Measurements from ENCODE around the gene UHRF2.
"Not testable (repeated sequence)": the region's sequence is repeated elsewhere in the genome, so short reads cannot be mapped to it uniquely, and the experiment has no call there.

UHRF2 gene

DNA sequence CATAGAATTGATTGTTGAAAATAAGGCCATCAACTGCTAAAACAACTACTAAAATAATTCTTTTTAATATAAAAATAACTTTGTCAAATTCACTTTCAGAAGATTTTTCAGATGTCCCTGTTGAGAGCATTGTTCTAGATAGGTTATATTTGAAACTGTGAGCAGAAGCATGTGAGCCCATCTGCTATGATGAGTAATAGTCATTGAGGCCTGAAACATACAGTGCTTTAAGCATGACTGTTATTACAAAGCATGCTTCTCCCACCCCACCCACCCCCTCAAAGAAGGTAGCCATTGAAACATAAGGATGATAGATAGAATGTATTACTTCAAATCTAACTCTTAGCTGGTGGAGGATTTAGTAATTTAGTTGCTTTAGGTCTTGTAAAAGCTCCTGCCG lies 86.0 kb downstream of the UHRF2 start:
- DNase-seq = peak in 1 of 2 donors; percentile 27

DNA sequence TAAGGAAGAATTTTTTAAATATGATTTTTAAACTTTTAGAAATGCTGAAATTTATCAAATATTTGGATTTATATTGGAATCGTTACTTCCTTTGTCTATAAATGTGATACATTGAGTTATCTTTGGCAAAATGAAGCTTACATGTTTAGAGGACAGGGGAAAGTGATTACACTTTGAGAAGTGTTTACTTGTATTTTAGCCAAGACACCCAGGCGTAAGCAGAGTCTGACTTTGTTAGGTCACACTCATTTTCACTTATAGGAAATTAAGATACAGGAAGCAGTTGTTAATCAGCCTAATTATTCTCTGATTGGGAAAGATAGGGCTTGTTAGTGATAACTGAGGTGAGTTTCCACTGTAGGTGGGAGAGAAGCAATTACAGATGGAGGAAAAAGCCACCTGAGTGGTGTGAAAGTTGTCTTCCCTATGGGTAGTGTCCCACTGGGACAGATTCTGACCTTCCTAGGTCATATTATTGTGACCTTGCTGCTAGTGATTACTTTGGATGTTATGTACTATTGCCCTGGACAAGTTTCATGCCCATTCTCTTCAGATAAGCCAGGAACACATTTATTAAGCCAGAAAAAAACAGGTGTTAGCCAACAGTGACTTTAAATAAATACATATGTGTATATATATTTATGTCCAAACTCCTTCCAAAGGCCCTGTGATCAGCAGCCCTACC lies 88.7 kb downstream of the UHRF2 start:
- DNase-seq = no peak

DNA sequence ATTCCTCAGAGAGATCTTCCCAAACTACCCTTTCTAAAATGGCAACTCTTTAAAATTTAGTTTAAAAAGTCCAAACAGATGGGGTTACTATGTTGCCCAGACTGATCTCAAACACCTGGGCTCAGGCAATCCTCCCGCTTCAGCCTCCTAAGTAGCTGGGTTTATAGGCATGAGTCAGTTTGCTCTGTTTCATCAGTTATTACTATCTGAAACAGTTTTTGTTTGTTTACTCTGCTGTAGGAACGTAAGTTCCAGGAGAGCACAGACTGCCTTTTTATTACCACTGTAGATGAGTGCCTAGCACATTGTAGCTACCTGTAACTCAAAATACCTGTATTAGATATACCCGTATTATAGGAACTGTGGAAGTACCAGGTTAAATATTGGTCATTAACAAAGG lies 89.4 kb downstream of the UHRF2 start:
- no peak for DNase-seq

DNA sequence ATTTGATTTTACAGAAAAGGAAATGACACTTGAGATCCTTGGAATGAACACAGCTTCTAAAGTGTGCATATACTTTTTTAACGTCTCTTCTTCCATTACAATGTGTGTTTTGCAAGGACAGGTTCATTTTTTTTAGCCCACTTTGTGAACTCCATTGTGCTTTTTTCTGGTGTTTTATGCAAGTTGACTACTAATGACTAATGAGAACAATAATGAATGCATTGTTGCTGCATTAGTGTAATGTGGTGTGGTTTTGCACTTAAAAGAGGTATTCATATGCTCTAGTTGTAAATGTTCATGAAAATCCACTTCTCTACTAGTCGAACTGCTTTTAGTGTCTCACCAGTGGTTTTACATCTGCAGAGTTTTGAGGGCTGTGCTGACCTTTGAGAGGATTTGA lies 93.6 kb downstream of the UHRF2 start:
- no peak for DNase-seq

DNA sequence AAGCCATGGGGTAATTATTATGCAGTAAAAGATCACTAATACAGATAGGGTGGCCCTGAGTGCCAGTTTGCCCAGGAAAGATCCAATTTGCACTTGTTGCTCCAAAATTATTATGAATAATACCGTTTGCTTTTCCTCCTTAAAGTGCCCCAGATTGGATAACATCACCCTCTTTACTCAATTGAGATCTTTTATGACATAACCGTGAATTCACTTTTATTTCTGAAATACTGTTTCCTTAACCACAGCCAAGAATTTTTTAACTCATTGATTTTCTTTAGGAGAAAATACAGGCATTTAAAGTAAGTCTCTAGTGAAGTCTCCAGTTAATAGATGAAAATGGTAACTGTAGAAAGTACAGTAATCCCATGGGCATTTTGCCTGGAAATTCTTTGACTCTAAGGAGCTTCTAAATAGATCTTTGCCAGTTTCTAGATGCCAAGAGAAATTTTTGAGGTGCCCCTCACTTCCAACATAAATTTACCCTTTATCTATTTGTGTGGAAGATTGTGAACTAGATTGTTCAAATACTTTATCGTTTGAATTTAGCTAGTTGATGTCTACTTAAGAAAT lies 99.2 kb downstream of the UHRF2 start:
- no peak for DNase-seq

DNA sequence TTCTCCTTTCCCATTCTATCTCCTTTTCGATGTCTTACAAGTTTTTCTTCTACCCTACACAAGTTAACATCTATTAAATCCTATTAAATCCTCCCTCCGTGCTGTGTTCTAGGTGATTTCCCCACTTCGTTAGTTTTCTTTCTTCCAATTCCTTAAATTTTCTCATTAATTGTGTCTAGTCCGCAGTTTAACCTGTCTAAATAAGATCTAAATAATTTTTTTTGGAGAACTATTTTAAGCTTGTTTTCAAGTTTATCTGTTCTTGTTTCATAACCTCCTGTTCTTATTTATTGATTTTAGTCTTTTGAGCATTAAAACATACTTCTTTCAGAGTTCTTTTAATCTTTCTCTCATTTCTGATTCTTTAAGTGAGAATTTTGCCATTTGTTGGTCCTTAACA lies 109.3 kb downstream of the UHRF2 start:
- DNase-seq = no peak

DNA sequence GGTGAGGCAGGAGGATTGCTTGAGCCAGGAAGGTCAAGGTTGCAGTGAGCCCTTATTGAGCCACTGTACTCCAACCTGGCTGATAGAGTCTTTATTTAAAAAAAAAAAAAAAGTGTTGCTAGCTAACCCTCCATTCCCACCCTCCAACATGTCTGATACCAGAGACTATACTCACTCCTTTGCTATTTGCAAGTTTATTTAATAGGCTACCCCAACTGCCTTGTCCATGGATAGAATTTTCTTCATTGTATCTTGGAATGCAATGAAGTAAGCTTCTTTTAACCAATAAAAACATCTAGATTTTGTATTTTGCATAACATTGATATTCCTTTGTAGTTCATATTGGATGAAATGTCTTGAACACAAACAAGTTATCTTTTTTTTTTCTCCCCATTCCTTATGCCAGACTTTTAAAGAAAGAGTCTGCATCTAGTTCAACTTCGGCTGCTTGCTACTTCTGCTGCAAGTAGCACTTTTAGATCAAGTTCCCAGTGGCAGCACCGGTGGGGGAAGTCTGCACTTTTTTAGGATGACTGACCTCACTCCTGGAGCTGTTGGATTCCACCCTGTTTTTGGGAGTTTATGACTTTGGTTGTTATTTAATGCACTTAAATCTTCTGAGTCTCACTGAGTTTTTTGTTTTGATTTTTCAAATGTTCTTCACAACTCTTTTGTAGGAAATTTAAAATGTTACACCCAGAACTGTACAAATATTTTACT lies 112.5 kb downstream of the UHRF2 start:
- no peak for DNase-seq

DNA sequence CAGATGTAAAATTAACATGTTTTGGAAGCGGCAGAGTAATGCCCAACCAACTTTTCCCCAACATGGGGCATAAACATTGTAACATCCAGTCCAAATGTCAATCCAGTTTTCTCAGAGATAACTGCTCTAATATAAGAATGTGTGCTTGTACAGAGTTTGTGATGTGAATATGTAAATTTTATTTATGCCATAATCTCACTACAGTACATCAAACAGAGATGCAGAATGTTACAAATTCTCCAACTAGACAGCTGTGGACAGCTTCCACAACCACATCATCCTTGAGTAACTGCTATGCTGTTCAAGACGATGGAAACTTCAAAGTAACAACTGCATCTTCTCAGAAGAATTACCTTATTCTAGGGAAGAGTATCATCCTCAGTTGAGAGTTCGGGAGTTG lies 122.6 kb downstream of the UHRF2 start:
- DNase-seq = no peak

DNA sequence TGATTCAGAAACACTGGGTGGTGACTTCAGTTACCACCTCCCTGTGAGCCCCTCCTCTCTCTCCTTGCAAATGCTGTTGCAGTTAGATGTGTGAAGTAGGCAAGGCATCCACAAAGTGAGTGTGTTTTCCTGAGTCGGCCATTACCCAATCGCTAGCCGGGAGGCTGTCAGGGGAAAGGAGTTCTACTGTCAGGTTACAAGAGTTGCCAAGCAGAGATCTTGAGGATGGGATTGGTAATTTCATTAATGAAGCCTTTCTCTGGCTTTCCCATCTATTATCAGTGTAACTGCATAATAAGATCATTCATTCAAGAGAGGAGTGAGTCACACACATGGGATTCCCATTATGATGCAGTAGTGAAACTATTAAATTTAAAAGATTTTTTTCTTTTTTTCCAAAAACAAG lies 125.7 kb downstream of the UHRF2 start:
- DNase-seq = peak; percentile 30 to 38

DNA sequence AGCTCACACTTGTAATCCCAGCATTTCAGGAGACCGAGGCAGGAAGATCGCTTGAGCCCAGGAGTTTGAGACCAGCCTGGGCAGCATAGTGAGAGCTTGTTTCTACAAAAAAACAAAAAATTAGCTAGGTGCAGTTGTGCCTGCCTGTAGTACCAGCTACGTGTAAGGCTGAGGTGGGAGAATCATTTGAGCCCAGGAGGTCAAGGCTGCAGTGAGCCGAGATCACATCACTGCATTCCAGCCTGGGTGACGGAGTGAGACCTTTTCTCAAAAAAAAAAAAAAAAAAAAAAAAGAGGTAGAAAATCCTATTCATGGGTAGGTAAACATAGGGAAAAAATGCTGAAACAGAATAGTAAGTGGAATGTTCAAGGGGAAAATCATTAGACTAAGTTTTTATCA lies 129.6 kb downstream of the UHRF2 start:
- DNase-seq = not testable (repeated sequence)

DNA sequence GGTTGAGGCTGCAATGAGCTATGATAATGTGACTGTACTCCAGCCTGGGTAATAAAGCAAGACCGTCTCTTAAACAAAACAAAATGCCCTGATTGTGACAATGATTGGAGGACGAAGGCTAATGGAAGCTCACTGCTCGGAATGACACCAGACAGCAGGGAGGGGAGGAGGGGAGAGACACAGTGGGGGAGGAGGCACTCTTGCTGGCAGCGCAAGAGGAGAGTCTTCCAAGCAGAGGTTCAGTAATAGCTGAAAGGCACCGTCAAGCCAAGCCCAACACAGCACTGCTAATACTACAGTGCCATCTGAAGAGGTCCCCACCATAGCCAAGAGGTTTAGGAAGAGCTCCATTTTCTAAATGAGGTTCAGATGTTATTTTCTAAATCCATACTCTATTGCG lies 130.2 kb downstream of the UHRF2 start:
- no peak for DNase-seq

DNA sequence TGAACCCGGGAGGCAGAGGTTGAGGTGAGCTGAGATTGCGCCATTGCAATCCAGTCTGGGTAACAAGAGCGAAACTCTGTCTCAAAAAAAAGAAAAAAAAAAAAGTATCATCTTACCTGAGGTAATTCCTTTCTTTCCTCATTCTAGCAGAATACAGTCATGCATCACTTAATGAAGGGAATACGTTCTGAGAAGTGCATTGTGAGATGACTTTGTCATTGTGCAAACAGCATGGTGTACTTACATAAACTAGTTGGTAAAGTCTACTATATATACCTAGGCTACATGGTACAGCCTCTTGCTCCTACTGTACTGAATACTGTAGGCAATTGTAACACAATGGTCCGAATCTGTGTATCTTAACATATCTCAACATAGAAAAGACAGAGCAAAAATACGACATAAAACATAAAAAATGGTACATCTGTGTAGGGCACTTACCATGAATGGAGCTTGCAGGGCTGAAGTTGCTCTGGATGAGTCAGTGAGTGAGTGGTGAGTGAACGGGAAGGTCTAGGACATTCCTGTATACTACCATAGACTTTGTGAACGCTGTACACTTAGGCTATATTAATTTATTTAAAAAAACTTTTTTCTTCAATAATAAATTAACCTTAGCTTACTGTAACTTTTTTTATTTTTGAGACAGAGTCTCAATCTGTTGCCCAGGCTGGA lies 132.2 kb downstream of the UHRF2 start:
- no peak for DNase-seq

DNA sequence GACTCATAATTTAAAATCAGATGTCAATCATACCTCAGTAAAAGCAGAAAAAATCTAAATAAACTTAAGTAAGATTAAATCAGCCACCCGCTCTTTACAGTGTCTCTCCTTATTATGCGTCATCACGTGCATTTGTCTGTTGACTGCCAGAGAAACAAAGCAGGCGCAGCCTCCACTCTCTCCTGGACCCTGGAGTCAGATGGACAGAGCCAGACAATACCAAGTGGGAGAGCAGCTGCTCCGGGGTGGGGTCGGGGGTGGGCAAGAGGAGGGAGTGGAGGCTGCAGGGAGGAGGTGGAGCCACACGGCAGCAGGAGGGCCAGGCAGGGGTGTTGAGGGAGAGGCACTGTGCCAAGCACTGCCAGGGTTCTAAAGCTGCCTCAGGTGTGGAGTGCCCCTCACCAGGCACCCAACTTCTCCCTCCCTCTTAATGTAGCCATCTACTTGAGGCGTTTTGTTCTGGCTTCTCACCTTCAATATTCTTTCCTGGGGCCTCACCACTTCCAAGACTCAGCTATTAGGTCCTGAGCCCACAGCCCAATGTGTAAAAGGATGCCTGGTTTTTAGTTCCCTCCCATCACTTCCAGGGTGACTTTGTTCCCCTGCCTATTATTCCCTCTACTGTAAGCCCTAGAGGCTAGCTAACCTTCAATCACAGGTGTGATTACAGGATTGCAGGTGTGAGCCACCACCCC lies 136.3 kb downstream of the UHRF2 start:
- DNase-seq = no peak

DNA sequence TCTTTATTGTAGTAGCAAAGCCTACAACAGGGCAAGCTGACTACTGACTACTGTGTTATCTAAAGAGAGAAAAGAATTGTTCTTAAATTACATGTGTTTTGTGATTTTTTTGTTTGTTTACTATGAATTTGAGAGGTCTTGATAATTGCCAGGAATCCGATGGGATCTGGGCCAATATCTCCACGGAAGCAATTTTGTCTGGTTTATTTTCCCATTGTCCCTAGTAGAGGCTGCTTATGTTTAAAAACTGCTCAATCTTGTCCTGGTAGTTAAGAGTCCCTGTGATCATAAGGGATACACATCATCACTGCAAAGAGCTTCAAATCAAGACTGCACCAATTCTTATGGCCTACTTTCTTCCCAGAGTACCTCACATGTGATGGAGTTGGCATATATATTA lies 138.1 kb downstream of the UHRF2 start:
- no peak for DNase-seq

DNA sequence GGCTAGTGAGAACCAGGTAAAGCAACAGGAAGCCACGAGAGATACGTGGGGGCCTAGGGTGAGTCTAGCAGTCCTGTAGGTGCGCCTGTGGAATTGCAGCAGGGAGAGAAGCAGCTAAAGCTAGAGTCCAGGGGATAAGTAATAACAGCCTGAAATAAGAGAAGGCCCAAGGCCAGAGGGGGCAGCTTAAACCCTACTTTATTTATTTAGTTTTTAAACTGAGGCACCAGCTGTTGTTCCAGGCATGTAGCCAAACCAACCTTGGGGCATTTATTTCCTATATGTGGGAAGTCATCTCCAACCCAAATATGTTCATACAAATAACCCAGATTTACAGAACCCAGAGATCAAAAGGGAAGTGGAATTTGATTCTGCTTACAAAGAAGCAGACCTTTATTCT lies 139.0 kb downstream of the UHRF2 start:
- DNase-seq = no peak

DNA sequence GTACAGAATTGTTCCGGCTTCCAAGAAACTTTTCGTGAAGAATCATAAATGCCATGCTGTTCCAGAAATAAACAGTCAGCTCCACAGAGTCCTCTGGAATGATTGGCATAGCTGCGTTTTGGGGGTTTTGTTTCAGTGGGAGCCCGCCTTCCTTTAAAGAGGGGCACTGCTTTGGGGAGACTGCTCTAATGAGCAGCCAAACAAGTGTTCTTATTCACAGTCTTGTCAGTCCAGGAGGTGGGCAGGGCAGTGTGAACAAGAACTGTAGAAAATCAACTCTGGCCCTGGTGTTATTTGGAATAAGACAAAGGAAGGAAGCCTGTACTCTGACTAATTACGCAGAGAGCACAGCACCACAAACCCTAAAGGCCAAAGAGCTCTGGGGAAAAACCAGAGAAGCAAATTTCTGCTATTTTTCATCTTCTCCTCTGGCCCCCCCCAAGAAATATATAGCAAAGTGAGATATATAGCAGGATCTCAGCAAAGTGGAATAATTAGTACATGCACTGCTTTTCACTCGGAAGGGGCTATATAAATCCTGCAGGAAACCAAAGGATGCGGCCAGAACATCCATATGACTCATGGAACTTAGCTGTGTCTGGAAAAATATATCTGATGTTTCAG lies 139.6 kb downstream of the UHRF2 start:
- no peak for DNase-seq

DNA sequence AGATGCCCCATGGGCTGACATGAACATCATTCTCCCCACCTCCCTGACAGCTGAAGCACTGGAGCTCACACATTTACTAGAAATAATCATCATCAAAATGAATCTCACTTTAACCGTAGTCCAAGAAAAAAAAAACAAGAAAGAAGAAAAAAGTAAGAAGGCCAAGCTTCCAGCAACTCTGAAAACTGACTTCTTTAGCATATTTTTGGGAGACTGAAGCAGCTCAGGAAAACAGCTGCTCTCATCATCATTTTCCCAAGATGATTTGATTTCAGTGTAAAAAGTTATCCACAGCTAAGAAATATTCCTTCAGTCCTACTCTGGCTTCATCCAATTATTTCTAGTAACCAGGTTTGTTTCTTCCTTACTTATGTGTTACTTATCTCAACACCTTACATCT lies 140.9 kb downstream of the UHRF2 start:
- no peak for DNase-seq

All from inflammatory macrophage treated with lipopolysaccharide for 1 hour (primary cell).